Astrocyte (in vitro differentiated cells and primary cell): ENCODE measurements around the gene LHX2. TPM values are rescaled to one million over a fixed set of nuclear protein-coding genes. Genes with fewer than 3 reads are reported as not detected.
A peak's percentile ranks its signal among the peaks of the same experiment; 100 is the strongest.

ENCODE experiments used
- DNase-seq: peaks from one replicate; pipeline ENCODE4 v3.0.0-alpha.2; 2010; ENCODE audit warnings: low read depth
- FAIRE-seq: peaks from 2 replicates; lab custom pipeline; 2011; peaks lifted over from hg19 to GRCh38; lab: Jason Lieb, UNC
- H2AFZ ChIP-seq: 2 replicates; pipeline ENCODE4 v1.6.0; 2012; ENCODE audit warnings: low read depth, low read length, inconsistent platforms
- H3K27ac ChIP-seq: 2 replicates; pipeline ENCODE4 v1.5.1; 2011; ENCODE audit warnings: low read depth, low read length, inconsistent platforms
- H3K27me3 ChIP-seq: 2 replicates; pipeline ENCODE4 v1.6.0; 2011; ENCODE audit warnings: low read length, inconsistent platforms; ENCODE audit not compliant: insufficient read depth
- H3K36me3 ChIP-seq: 2 replicates; pipeline ENCODE4 v1.5.1; 2011; ENCODE audit warnings: low read length, inconsistent platforms; ENCODE audit not compliant: insufficient read depth
- H3K4me1 ChIP-seq: 2 replicates; pipeline ENCODE4 v1.5.1; 2011; ENCODE audit warnings: low read length, inconsistent platforms; ENCODE audit not compliant: insufficient read depth
- H3K4me2 ChIP-seq: 2 replicates; pipeline ENCODE4 v1.6.0; 2012; ENCODE audit warnings: low read length, inconsistent platforms
- H3K4me3 ChIP-seq: 2 replicates; pipeline ENCODE4 v1.5.1; 2011; ENCODE audit warnings: low read depth, mild to moderate bottlenecking, low read length, inconsistent platforms; ENCODE audit not compliant: insufficient read depth
- H3K79me2 ChIP-seq: 2 replicates; pipeline ENCODE4 v1.6.0; 2012; ENCODE audit warnings: mild to moderate bottlenecking, low read length, inconsistent platforms; ENCODE audit not compliant: insufficient read depth
- H3K9ac ChIP-seq: 2 replicates; pipeline ENCODE4 v1.6.0; 2012; ENCODE audit warnings: mild to moderate bottlenecking, low read length, inconsistent platforms
- H3K9me3 ChIP-seq: 2 replicates; pipeline ENCODE4 v1.5.1; 2012; ENCODE audit warnings: low read depth, mild to moderate bottlenecking, low read length, inconsistent platforms; ENCODE audit not compliant: insufficient read depth
- H4K20me1 ChIP-seq: 2 replicates; pipeline ENCODE4 v1.6.0; 2012; ENCODE audit warnings: low read length, inconsistent platforms; ENCODE audit not compliant: insufficient read depth
- H3K27ac Mint-ChIP-seq: one replicate; pipeline ENCODE4 v1.8.0; 2021; ENCODE audit warnings: mild to moderate bottlenecking, mixed read lengths; ENCODE audit not compliant: unreplicated experiment
- H3K27me3 Mint-ChIP-seq: one replicate; pipeline ENCODE4 v1.8.0; 2021; ENCODE audit warnings: low read depth, mixed read lengths; ENCODE audit not compliant: unreplicated experiment
- H3K36me3 Mint-ChIP-seq: one replicate; pipeline ENCODE4 v1.8.0; 2021; ENCODE audit warnings: low read depth, mixed read lengths; ENCODE audit not compliant: unreplicated experiment
- H3K4me1 Mint-ChIP-seq: one replicate; pipeline ENCODE4 v1.8.0; 2021; ENCODE audit warnings: low read depth, mixed read lengths; ENCODE audit not compliant: unreplicated experiment
- H3K4me3 Mint-ChIP-seq: one replicate; pipeline ENCODE4 v1.8.0; 2021; ENCODE audit warnings: mild to moderate bottlenecking, moderate library complexity, mixed read lengths; ENCODE audit not compliant: unreplicated experiment
- H3K9me3 Mint-ChIP-seq: one replicate; pipeline ENCODE4 v1.8.0; 2021; ENCODE audit warnings: mild to moderate bottlenecking, mixed read lengths; ENCODE audit not compliant: unreplicated experiment
- CTCF ChIP-seq: IDR thresholded peaks from 2 replicates; pipeline ENCODE4 v1.5.1; 2011; ENCODE audit warnings: low read depth, mild to moderate bottlenecking, inconsistent platforms, low read length, moderate library complexity; ENCODE audit not compliant: insufficient read depth
- EZH2 ChIP-seq: IDR thresholded peaks from 2 replicates; pipeline ENCODE4 v1.6.1; 2012; ENCODE audit warnings: mild to moderate bottlenecking, low read length, inconsistent platforms; ENCODE audit not compliant: insufficient read depth
- total RNA-seq: library from RNA; stranded (reverse); gene quantifications from 2 replicates; pipeline ENCODE4 v1.2.1, GENCODE V29; 2021

LHX2 gene
- total RNA-seq, 1 donor from 2014 or later = 0.14 TPM

- peaks cover 35% of the 10 kb centered on the region for H3K27me3 Mint-ChIP-seq
- FAIRE-seq (no peak), DNase-seq (no peak)
- H3K36me3 ChIP-seq = no peaks in the 10 kb centered on the region
- H3K9me3 ChIP-seq = peaks cover 3% of the 10 kb centered on the region
- no peaks in the 10 kb centered on the region for H4K20me1 ChIP-seq
- peaks cover 17% of the 10 kb centered on the region for H3K4me1 Mint-ChIP-seq
- peaks cover 6% of the 10 kb centered on the region for H3K9me3 Mint-ChIP-seq
- peaks cover 21% of the 10 kb centered on the region for H3K27me3 ChIP-seq
- no peak overlapping the region for H3K27ac Mint-ChIP-seq
- TF ChIP-seq EZH2 (no peak), CTCF (no peak)
- H3K79me2 ChIP-seq = no peaks in the 10 kb centered on the region
- no peak overlapping the region for H3K4me2 ChIP-seq
- no peak overlapping the region for H2AFZ ChIP-seq
- no peaks in the 10 kb centered on the region for H3K36me3 Mint-ChIP-seq
- H3K4me3 Mint-ChIP-seq = no peak overlapping the region
- H3K27ac ChIP-seq = no peak overlapping the region
- H3K9ac ChIP-seq = no peak overlapping the region
- H3K4me1 ChIP-seq = peaks cover 13% of the 10 kb centered on the region
- H3K4me3 ChIP-seq = no peak overlapping the region
Measured at GRCh38 chr9:124075761-124076160, 64.2 kb downstream of the LHX2 start.

- Histone ChIP-seq H3K4me1 (peaks cover 13% of the 10 kb centered on the region), H3K4me3 (no peak overlapping the region), H3K9me3 (peaks cover 3% of the 10 kb centered on the region), H3K27ac (no peak overlapping the region), H3K79me2 (no peaks in the 10 kb centered on the region), H3K36me3 (no peaks in the 10 kb centered on the region), H3K27me3 (peaks cover 5% of the 10 kb centered on the region), H3K9ac (no peak overlapping the region), H3K4me2 (peak overlapping the region; percentile 52), H4K20me1 (no peaks in the 10 kb centered on the region), H2AFZ (no peak overlapping the region)
- TF ChIP-seq CTCF (no peak), EZH2 (no peak)
- Mint-ChIP-seq H3K27me3 (peaks cover 16% of the 10 kb centered on the region), H3K4me1 (peaks cover 17% of the 10 kb centered on the region), H3K9me3 (no peaks in the 10 kb centered on the region), H3K27ac (peak overlapping the region; percentile 16), H3K4me3 (no peak overlapping the region), H3K36me3 (no peaks in the 10 kb centered on the region)
- FAIRE-seq (no peak), DNase-seq (no peak)
Measured at GRCh38 chr9:124077915-124078572, 66.5 kb downstream of the LHX2 start.

- no peaks in the 10 kb centered on the region for H3K9me3 Mint-ChIP-seq
- FAIRE-seq (peak; percentile 41), DNase-seq (peak; percentile 45)
- no peak overlapping the region for H3K9ac ChIP-seq
- peak overlapping the region; percentile 75 for H3K27ac Mint-ChIP-seq
- H3K4me3 Mint-ChIP-seq = no peak overlapping the region
- H3K9me3 ChIP-seq = peaks cover 3% of the 10 kb centered on the region
- H3K27me3 Mint-ChIP-seq = peaks cover 15% of the 10 kb centered on the region
- peaks cover 13% of the 10 kb centered on the region for H3K4me1 ChIP-seq
- no peaks in the 10 kb centered on the region for H3K79me2 ChIP-seq
- H3K4me2 ChIP-seq = peak overlapping the region; percentile 52
- no peak overlapping the region for H3K4me3 ChIP-seq
- H3K4me1 Mint-ChIP-seq = peaks cover 17% of the 10 kb centered on the region
- H2AFZ ChIP-seq = no peak overlapping the region
- no peaks in the 10 kb centered on the region for H3K36me3 ChIP-seq
- no peak overlapping the region for H3K27ac ChIP-seq
- TF ChIP-seq EZH2 = no peak
- no peak for TF ChIP-seq CTCF
- H3K36me3 Mint-ChIP-seq = no peaks in the 10 kb centered on the region
- H4K20me1 ChIP-seq = no peaks in the 10 kb centered on the region
- H3K27me3 ChIP-seq = peaks cover 5% of the 10 kb centered on the region
Measured at GRCh38 chr9:124078641-124079040, 67.1 kb downstream of the LHX2 start.
